ENCODE data around the gene TBX4.

DNA sequence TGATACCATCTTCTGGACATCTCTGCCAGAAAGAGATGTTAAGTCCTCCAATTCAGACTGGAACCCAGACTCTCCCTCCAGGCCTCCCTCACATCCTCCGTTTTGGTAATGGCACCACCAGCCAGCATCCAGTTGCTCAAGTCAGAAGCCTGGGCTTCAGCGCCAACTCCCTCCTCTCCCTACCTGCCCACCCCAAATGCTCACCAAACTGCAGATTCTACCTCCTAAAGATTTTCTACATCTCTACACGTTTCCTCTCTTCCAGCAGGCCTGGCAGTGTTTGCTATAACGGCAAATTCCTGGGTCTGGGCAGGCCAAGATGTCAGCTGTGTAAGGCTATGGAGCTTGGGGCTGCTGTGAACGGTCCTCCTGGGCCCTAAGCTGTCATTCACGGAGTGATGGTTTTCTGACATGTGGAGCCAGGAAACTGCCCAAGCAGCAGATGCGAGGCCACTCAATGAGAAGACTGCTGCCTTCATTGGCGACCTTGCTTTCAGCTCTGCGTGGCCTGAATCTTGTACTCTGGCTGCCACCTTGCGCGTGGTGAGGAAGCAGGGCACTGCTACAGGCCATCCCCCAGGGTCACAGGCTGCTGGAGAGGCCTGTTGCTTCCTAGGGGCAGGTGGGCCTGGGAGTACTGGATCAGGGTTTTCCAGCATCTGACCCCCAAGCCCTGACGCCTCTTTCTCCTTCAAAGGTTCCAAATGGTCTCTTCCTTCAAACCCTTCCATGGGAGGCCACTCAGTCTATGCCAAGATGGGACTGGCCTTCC is 37.7 kb downstream of the TBX4 start:
- TF ChIP-seq, protein P1, sequence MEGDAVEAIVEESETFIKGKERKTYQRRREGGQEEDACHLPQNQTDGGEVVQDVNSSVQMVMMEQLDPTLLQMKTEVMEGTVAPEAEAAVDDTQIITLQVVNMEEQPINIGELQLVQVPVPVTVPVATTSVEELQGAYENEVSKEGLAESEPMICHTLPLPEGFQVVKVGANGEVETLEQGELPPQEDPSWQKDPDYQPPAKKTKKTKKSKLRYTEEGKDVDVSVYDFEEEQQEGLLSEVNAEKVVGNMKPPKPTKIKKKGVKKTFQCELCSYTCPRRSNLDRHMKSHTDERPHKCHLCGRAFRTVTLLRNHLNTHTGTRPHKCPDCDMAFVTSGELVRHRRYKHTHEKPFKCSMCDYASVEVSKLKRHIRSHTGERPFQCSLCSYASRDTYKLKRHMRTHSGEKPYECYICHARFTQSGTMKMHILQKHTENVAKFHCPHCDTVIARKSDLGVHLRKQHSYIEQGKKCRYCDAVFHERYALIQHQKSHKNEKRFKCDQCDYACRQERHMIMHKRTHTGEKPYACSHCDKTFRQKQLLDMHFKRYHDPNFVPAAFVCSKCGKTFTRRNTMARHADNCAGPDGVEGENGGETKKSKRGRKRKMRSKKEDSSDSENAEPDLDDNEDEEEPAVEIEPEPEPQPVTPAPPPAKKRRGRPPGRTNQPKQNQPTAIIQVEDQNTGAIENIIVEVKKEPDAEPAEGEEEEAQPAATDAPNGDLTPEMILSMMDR (IDR thresholded peaks at IDR 0.05): no peak
- TF ChIP-seq EP300 (IDR thresholded peaks at IDR 0.05) (no peak), POLR2A (IDR thresholded peaks at IDR 0.05) (no peak)
